DOHH2 (cell line): Measurements from ENCODE around the gene MRPL11.

Experiments
- EZH2phosphoT487 ChIP-seq: fragments of 200-600 bp; sonication (generic); IDR thresholded peaks from 2 replicates; pipeline ENCODE4 v1.6.1; 2017; ENCODE audit warnings: borderline replicate concordance, mild to moderate bottlenecking, antibody characterized with exemption, low read length, moderate library complexity, mixed read lengths
- TF ChIP-seq, protein P1 (sequence below): fragments of 200-600 bp; sonication (generic); IDR thresholded peaks from one replicate; pipeline ENCODE4 v1.5.1; 2014; ENCODE audit warnings: antibody characterized with exemption, mild to moderate bottlenecking, low read depth, low read length; ENCODE audit not compliant: poor library complexity, severe bottlenecking

DNA sequence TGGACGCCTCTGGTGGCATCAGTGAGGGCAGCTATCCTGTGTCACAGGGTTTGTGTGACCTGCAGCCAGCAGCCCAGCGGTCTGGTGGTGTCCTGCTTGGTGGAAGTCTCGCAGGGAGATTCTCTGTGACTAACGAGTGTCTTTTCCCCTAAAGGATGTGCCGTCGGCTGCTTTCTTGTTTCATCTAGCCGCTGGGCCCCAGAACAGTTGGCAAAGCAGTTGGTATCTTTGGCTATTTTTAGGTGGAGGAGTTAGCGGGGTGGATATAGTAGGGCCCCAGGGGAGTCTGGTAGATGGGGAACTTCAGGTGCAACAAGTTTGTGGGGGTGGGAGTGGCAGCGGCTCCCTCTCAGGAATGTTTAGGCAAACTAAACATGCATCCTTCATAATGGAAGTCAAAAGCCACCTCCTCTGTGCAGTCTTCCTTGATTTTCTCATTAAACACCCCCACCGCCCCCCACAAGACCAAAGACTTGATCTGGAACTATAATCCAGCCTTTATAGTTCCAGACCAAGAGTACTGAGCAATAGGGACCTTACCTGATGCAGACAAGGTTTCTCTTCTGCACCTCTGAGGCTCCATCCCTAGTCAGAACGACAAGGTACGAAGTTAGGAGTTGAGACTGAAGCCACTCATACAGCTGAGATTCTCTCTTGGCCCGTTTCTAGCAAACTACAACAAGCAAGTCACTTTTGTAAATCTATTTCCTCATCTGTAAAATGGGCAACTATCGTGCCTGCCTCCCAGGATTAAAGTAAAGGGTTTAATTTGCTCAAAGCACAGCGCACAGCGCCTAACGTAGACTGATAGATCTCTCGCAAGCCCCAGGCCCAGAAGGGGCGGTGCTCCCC is 27.0 kb upstream of the MRPL11 start:
- TF ChIP-seq, protein P1, sequence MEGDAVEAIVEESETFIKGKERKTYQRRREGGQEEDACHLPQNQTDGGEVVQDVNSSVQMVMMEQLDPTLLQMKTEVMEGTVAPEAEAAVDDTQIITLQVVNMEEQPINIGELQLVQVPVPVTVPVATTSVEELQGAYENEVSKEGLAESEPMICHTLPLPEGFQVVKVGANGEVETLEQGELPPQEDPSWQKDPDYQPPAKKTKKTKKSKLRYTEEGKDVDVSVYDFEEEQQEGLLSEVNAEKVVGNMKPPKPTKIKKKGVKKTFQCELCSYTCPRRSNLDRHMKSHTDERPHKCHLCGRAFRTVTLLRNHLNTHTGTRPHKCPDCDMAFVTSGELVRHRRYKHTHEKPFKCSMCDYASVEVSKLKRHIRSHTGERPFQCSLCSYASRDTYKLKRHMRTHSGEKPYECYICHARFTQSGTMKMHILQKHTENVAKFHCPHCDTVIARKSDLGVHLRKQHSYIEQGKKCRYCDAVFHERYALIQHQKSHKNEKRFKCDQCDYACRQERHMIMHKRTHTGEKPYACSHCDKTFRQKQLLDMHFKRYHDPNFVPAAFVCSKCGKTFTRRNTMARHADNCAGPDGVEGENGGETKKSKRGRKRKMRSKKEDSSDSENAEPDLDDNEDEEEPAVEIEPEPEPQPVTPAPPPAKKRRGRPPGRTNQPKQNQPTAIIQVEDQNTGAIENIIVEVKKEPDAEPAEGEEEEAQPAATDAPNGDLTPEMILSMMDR: no peak
- no peak for TF ChIP-seq EZH2phosphoT487
